Measurements from ENCODE around the gene SHISA8. TPM values are rescaled to one million over a fixed set of nuclear protein-coding genes. Genes with fewer than 3 reads are reported as not detected.

The SHISA8 gene
- total RNA-seq, 2 experiments from 2014 or later, result 0.56 to 0.60 TPM

DNA sequence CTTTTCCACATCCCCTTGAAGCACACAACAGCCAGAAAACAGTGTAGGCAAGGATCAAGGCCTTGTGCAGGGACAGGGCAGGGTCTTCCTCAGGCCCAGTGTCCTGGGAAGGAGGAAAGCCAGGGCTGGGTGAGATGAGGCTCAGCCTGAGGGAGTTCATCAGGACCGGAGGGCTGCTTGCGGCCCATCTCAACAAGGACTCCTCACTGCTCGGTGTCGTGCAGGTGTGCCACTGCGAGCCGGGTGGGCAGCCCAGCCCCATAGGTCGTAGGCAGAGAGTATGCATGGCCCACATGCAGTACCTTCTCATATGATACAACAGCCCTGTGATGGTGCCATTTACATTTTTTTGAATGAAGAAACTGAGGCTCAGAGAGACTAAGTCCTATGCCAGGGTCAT is 12.9 kb downstream of the SHISA8 start:
- Mint-ChIP-seq H3K27ac (no peak overlapping the region), H3K27me3 (no peaks in the 10 kb centered on the region), H3K36me3 (ENCODE audit: low read depth) (peaks cover 52% of the 10 kb centered on the region), H3K9me3 (no peaks in the 10 kb centered on the region), H3K4me3 (no peak overlapping the region), H3K4me1 (ENCODE audit: low read depth) (no peaks in the 10 kb centered on the region)
- DNase-seq (no peak), ATAC-seq (ENCODE audit: poor library complexity) (no peak)
- no peak overlapping the region for H3K27ac ChIP-seq (ENCODE audit: low read depth in 1 of 2, low read length in 2 of 2)
- H3K4me1 ChIP-seq (ENCODE audit: insufficient read depth, low read length), result peaks cover 2% of the 10 kb centered on the region
- intact Hi-C loops (cut with DNase I, micrococcal nuclease), result no loop called here
- H3K36me3 ChIP-seq (ENCODE audit: insufficient read depth, low read length), result peaks cover 59% of the 10 kb centered on the region
- TF ChIP-seq, protein P1, sequence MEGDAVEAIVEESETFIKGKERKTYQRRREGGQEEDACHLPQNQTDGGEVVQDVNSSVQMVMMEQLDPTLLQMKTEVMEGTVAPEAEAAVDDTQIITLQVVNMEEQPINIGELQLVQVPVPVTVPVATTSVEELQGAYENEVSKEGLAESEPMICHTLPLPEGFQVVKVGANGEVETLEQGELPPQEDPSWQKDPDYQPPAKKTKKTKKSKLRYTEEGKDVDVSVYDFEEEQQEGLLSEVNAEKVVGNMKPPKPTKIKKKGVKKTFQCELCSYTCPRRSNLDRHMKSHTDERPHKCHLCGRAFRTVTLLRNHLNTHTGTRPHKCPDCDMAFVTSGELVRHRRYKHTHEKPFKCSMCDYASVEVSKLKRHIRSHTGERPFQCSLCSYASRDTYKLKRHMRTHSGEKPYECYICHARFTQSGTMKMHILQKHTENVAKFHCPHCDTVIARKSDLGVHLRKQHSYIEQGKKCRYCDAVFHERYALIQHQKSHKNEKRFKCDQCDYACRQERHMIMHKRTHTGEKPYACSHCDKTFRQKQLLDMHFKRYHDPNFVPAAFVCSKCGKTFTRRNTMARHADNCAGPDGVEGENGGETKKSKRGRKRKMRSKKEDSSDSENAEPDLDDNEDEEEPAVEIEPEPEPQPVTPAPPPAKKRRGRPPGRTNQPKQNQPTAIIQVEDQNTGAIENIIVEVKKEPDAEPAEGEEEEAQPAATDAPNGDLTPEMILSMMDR (IDR thresholded peaks at IDR 0.05), result no peak
- no peaks in the 10 kb centered on the region for H3K27me3 ChIP-seq (ENCODE audit: control insufficient read depth in 1 of 2, insufficient read depth in 2 of 2, low read length in 2 of 2)
- H3K9me3 ChIP-seq (ENCODE audit: control insufficient read depth in 1 of 2, insufficient read depth in 1 of 2, low read length in 2 of 2), result no peaks in the 10 kb centered on the region
- no peak overlapping the region for H3K4me3 ChIP-seq (ENCODE audit: low read length)
- POLR2A ChIA-PET, result no interaction called here
- CTCF ChIA-PET, result no interaction called here

DNA sequence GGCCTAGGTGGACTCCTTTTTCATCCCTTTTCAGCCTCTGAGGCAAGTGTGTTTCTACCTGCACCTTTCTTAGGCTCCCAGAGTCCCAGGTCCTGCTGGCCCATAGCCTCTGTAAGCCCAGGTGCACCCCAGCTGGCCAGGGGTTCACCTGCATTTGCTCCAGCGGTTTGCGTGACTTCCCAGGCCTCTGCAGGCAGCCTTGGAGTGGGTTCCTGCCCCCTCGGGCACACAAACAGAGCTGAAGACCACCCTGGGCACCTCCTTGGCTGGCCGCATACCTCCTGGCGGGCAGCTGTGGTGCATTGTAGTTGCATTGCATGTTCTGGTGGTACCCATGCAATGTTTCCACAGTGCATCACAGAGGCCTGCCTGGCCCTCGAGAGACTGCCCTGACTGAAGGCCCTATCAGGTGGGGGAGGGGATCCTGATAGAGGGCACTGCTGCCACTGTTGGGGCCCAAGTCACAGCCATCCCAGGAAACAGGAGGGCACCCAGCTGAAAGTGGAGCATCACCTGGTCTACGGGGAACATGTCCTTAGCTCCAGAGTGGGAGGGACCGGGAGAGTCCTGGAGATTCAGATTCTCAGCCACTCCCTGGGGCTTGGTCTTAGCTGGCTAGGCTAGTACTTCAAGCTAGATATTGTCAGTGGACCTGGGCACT is 14.1 kb downstream of the SHISA8 start:
- Mint-ChIP-seq H3K27me3 (no peaks in the 10 kb centered on the region), H3K36me3 (ENCODE audit: low read depth) (peaks cover 61% of the 10 kb centered on the region), H3K9me3 (no peaks in the 10 kb centered on the region), H3K4me1 (ENCODE audit: low read depth) (no peaks in the 10 kb centered on the region), H3K4me3 (no peak overlapping the region), H3K27ac (no peak overlapping the region)
- H3K9me3 ChIP-seq (ENCODE audit: control insufficient read depth in 1 of 2, insufficient read depth in 1 of 2, low read length in 2 of 2), result no peaks in the 10 kb centered on the region
- ChIA-PET CTCF (no interaction called here), POLR2A (no interaction called here)
- TF ChIP-seq, protein P1 (IDR thresholded peaks at IDR 0.05), result no peak
- H3K27ac ChIP-seq (ENCODE audit: low read depth in 1 of 2, low read length in 2 of 2), result no peak overlapping the region
- intact Hi-C loops (cut with DNase I, micrococcal nuclease), result no loop called here
- no peak overlapping the region for H3K4me3 ChIP-seq (ENCODE audit: low read length)
- DNase-seq, result no peak
- peaks cover 6% of the 10 kb centered on the region for H3K4me1 ChIP-seq (ENCODE audit: insufficient read depth, low read length)
- ATAC-seq (ENCODE audit: poor library complexity), result no peak
- peaks cover 64% of the 10 kb centered on the region for H3K36me3 ChIP-seq (ENCODE audit: insufficient read depth, low read length)
- no peaks in the 10 kb centered on the region for H3K27me3 ChIP-seq (ENCODE audit: control insufficient read depth in 1 of 2, insufficient read depth in 2 of 2, low read length in 2 of 2)

DNA sequence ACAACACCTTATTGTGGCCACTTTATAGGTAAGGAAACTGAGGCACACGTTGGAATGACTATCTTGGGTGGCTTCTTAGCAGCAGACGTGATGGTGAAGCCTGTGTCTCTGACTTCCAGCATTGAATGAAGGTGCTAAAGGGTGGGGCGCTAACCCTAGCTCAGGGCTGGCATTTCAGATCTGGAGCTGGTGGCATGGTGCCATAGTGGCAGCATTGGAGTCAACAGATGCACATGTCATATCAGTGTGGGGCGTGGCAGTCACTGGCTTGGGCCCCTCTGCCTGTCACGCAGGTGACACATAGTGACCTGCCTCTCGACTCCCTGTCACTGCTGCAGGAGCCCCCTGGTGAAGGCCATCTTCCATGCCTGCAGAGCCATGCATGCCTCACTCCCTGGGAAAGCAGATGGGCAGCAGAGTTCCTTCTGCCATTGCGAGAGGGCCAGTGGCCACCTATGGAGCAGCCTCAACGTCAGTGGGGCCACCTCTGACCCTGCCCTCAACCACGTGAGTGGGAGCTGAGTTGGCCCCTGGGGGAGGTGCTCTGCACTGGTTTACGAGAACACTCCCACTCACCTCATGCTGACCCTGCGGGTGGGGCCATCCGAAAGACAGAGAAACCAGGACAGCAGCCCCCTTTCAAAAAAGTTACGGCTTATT is 14.8 kb downstream of the SHISA8 start:
- no peaks in the 10 kb centered on the region for H3K27me3 Mint-ChIP-seq
- TF ChIP-seq, protein P1 (IDR thresholded peaks at IDR 0.05), result no peak
- POLR2A ChIA-PET, result no interaction called here
- ATAC-seq (ENCODE audit: poor library complexity) (no peak), DNase-seq (no peak)
- H3K27ac ChIP-seq (ENCODE audit: low read depth in 1 of 2, low read length in 2 of 2), result no peak overlapping the region
- H3K4me3 ChIP-seq (ENCODE audit: low read length), result no peak overlapping the region
- peaks cover 59% of the 10 kb centered on the region for H3K36me3 ChIP-seq (ENCODE audit: insufficient read depth, low read length)
- intact Hi-C loops (cut with DNase I, micrococcal nuclease), result no loop called here
- H3K4me1 Mint-ChIP-seq (ENCODE audit: low read depth), result no peaks in the 10 kb centered on the region
- peaks cover 6% of the 10 kb centered on the region for H3K4me1 ChIP-seq (ENCODE audit: insufficient read depth, low read length)
- H3K27me3 ChIP-seq (ENCODE audit: control insufficient read depth in 1 of 2, insufficient read depth in 2 of 2, low read length in 2 of 2), result no peaks in the 10 kb centered on the region
- no peak overlapping the region for H3K4me3 Mint-ChIP-seq
- no peaks in the 10 kb centered on the region for H3K9me3 Mint-ChIP-seq
- H3K36me3 Mint-ChIP-seq (ENCODE audit: low read depth), result peaks cover 57% of the 10 kb centered on the region
- no peak overlapping the region for H3K27ac Mint-ChIP-seq
- H3K9me3 ChIP-seq (ENCODE audit: control insufficient read depth in 1 of 2, insufficient read depth in 1 of 2, low read length in 2 of 2), result no peaks in the 10 kb centered on the region
- CTCF ChIA-PET, result no interaction called here
